HG02588 (cell line): ENCODE measurements around the gene CHCHD6.
A peak's percentile ranks its signal among the peaks of the same experiment; 100 is the strongest.

Source experiments
- ATAC-seq: cut with Tn5 transposase; IDR thresholded peaks from one replicate; pipeline ENCODE4 v1.9.1; 2021; ENCODE audit warnings: mild to moderate bottlenecking, moderate library complexity; ENCODE audit not compliant: unreplicated experiment

Gene CHCHD6, protein sequence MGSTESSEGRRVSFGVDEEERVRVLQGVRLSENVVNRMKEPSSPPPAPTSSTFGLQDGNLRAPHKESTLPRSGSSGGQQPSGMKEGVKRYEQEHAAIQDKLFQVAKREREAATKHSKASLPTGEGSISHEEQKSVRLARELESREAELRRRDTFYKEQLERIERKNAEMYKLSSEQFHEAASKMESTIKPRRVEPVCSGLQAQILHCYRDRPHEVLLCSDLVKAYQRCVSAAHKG

DNA sequence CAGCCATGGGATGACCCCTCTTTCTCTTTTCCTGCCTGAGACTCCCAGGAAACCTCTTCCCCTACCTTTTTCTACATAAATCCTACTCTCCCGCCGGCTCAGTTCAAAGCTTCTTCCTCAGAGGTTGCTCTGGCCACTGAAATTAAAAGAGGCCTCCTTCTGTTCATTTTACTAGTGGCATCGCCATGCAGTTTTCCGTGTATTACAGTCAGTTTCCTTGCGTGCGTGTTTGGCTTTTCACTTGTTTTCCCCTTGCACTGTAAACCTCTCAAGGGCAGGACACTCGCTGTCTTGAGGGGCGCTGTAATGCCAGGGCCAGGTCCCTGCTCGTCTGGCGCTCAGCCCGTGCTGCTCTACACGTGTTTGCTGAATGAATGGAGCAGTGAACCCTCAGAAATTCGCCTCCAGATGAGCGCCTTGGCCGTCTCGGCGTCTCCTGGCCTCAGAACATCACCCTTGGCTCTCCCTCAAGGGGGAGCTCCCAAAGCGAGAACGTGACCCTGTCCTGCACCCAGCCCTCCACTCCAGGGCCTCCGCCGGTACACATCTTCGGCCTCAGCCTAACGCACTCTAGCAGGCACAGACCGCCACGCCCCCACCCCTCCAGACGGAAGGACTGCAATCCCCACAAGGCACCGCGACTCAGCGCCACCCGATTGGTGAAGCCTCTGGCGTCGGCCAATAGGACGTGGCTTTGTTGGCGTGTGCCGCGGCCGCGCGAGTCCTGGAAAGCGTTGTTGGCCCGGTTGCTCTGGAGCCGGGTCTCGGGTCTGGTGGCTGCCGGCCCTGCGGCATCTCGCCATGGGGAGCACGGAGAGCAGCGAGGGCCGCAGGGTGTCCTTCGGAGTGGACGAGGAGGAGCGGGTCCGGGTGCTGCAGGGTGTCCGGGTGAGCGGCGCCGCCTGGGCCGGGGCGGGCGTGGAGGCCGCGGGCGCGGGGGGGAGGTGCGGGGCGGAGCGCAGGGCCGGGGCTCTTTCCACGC is at the start of gene CHCHD6:
CHCHD6 (plus strand) TSS at position 729 of the 982 bp plus-strand sequence; CDS start at position 802, 73 bp downstream.
- ATAC-seq, result peak; percentile 98

DNA sequence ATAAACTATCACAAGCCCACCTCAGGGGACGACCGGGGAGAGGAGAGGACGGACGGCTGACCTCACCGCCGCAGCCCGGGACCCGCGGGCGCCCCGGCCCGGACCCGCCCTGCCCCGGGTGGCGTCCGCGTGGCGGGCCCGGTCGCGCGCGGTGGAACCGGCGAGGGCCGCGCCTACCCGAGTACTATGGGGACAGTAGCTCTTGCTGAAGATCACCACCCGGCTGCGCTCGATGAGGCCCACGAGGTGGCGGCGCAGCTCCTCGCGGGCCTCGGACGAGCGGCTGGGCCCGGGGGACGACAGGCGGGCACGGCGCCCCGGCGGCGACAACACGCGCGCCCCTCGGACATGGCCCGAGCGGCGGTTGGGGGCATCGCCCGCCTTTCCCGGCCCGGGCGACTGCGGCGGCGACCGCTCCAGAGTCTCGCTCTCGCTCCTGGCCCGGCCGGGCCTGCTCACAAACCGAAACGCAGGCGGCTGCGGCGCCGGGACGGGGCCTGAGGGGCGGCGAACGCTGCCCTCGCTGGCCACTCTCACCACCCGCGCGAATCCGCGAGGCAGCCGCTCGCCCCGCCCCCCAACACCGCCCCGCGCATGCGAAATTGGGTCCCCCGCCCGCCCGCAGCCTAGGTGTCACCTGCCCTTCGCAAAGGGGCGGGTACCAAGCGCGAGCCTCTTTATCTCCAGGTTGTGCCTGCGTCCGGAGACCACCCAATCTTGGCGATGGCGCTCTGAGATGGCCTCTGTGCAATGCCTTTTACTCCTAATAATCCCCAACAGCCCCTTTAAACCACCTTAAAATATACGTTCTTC is 49.3 kb upstream of the CHCHD6 start, which contains the start of gene TXNRD3:
TXNRD3 (minus strand) TSS at position 554 of the 813 bp plus-strand sequence.
- ATAC-seq, result no peak

DNA sequence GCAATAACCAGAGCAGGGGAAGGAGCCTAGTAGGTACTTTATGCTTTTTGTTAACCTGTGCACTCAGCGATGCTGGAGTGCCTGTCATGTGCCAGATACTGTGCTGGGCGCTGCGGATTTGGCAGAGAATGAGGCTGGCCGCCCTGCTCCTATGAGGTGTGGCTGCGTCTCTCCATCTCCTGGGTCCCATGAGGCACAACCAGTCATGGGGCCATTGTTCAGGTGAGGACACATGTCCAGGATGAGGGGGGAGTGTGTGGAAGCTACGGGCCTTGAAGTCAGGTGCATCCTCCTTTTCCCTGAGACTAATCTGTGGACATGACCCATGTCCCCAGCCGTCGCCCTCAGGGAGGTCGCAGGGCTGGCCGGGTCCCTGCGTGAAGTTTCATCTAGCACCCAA is 48.2 kb upstream of the CHCHD6 start:
- ATAC-seq, result no peak

DNA sequence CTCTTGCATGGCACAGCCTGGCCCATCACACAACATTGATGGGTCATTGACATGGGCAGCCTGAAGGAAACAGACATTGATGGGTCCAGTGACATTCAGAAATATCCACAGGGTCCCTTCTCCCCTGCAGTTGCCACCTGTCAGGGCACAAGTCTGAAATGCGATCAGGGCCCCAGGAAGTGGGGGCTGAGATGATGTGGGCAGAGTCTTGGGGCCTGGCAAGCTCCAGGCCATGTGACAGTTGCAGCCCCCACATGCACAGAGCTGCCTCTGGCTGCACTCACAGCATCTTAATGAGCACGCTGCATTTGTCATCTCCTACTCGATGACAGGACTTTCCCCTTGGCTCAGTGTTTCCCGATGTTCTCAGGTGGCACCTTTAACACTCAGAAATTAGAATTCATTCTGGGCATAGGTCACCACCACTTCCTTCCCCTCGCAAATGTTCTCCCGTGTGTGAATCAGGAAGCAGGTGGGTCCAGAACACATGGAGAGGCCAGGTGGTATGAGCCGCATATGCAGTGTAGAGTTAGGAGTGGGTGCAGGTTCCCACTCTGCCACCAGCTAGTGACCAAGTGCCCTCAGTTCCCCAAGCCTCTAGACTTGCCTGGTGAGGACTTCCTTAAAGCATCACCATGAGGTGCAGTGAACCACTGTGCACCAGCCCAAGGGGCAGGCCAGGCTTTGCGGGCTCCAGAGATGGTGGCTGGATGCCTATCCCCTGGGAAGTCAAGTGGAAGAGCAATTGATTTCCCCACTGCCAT is 47.5 kb upstream of the CHCHD6 start:
- ATAC-seq, result no peak

DNA sequence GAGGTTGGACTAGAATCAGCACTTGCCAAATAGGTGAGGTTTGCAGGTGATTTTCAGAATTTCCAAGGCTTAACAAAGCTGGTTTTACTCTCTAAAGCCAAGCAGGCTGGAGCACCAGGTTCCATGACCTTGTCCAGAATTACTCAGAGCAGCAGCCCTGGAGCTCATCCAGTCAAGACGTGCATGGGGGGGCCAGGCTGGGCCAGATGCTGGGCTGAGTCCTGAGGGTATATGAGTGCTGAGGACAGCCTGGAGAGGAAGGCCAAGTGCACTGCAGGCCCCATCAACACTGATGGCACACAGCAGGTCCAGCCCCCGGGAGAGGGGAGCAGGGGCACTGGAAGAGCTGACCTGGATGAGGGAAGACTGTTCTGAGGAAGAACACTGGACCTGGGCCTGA is 46.1 kb upstream of the CHCHD6 start:
- no peak for ATAC-seq

DNA sequence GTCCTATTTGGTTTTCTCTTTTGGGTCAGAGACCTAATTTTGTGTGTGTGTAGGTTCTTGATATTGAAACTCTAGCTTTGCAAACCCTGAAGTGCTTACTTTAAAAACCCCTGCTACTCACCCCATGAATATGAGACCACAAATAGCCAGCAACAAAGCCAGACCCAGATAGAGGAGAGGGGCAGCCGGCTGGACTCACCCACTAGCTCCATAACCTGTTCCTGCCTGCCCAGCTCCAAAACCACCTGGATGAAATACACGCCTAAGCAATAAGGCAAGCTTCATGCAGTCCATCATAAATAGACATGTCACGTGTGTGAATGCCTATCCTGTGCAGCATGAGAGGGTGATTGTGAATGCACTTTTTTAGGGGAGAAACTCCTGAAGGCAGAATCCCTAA is 45.5 kb upstream of the CHCHD6 start:
- ATAC-seq, result no peak

DNA sequence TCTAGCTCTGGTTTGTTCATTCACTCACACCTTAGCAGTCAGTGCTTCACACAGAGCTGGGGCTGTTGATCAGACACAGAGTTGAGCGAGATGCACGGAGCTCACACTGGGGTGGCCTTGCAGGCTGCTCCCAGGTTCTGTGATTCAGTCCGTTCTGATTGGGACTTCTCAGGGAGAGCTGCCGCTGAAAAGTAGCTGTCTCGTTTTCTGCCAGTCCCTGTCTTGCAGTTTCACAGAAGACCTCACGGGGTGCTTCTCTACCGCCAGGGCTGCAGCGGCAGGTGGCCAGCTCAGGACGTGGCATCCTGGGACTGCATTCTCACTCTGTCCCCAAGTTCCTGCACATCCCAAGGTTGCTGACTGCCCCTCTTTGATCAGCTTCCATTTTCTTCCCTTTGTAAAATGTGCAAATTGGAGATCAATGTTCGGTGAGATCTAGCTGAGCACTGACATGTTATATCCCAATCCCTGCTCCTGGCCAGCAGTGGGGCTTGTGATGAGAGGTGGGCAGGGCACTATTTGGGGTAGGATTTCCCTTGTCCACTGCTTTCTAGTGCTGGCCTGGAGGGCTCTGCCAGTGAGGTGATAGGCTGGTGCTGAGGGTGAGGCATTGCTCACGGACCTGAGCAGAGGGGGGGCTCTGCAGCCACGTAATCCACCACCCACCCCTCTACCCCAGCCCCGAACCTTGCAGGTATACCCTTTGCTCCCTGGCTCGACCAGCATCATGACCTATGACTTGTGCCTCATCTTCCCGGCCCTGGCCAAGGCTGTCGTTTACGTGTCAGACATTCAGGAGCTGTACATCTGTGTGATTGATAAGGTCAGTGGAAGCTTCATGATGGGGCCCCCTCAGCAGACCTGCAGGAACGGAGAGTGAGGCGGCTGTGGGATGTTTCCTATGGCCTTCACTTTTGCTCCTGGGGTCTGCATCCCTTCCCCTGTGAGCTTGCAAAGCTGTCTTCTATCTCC is 43.8 kb upstream of the CHCHD6 start:
- no peak for ATAC-seq

DNA sequence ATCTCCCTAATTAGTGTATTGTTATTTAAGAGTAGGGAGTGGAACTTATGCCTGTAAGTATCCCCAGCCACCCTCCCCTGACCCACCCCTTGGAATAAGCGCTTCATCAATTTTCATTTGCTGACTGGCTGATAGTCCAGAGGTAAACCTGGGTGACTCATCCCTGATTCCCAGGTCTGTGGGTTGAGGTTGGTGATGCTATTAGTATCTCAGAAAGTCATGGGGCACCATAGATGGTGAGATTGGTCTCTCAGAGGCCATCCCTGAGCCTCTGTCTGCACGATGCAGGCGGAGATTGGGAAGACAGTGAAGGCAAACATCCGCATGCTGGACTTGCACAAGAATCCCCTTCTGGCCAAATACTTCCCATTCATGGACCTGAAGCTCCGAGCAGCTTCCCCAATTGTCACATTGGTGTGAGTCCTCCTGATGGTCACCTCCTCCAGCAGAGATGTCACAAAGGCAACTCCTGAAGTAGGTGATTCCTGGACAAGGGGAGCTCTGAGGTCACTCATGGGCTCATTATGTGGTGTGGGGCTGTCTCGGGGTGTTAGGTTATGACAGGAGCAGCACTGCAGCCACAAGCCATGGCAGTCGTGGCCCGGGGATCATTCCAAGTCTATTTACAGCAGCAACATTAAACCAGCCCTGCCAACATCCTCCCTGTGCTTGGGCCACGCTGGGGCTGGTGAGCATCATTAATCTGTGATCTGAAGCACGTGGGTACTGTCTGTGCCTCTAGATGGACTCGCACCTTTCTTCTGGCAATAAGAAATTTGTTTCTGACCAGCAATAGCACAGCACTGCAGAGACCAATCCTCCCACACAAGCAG is 42.3 kb upstream of the CHCHD6 start:
- no peak for ATAC-seq

DNA sequence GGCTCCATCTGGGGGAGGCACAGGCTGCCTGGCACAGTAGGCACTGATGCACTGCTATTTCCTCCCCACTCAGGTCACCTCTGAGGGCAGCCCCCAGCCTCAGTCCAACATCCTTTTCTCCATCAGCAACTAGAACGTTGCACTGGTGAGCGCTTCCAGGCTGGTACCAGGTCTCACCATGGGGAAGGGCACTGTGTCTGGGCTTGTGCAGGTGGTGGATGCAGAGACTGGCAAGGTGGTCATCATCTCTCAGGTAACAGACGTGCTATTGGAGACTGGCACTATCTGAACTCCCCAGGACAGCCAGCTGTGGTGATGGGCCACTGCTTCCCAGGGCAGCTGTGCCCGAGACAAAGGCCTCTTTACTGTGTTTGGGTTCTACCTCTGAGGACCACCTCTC is 40.8 kb upstream of the CHCHD6 start:
- no peak for ATAC-seq

DNA sequence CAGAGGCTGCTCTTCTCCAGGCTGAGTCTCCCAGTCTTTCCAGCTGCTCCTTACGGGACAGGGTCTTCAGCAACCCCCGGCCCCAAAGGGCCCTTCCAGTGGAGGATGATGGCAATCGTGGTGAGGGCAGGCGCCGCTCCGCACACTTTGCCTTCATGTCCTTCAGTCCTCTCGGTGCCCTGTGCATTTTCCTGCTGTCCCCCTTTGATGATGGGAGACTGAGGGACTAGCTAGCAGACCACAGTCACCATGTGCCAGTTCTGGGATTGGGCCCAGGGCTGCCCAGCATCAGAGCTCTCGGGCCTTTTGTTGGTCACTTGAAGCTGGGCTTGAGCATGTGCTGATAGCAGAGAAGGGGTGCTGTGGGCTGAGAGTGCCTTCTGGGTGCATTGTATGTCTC is 40.3 kb upstream of the CHCHD6 start:
- ATAC-seq, result no peak

DNA sequence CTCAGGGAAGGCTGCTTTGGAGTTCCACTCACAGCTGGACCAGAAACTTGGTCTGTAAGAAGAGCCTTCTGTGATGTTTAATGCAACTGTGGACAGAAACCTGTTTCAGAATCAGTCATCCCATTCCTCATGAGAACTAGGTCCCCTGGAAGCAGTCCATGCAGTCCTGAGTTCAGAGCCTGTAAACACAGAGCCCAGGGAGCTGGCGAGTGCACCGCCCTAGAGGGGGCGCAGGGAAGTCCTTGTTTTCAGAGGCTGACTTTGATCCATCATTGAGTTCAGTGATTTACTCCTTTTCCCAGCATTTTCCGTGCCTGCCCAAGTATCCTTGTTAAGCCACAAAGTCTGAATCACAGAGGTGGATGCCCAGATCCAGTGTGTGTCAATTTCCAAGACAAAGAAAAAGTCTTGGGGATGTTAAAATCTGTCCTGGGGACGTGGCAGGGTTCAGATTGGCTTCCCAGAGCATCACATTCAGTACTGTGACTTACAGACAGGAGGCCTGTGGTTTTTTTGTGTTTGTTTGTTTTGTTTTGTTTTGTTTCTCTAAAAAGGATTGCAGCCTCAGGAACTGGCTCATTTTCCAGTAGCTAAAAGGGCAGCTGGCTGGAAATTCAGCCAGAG is 39.3 kb upstream of the CHCHD6 start:
- no peak for ATAC-seq

DNA sequence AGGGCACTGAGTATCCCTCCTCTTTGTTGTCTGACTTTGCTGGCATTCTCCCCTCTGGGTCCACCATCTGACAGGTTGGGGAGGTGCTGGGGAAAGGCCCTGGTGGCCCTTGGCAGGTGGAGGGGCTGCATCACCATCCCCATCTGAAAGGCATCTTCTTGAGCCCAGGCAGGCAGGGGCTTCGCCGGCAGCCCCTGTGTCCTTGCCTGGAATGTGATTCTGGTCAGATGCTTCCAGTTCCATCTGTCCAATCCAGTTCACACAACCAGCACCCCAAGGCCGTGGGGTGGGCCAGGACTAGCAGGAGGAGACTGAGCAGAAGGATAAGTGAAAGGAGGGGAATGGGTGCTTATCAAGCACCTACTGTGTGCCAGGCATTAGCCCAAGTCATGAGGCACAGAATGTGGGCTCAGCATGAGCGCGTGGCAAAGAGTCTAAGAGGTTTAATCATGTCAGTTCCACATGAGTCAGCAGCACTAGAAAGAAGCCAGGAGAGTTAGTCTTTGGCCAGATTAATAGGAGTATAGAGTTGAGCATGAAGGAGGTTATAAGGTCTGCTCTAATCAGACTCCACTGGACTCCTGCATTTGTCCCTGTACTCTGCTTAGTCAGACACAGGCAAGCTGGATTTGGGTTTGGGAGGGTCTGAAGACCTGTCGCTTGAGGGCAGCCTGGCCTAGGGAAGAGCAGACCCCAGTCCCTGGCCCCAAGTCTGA is 38.7 kb upstream of the CHCHD6 start:
- no peak for ATAC-seq

DNA sequence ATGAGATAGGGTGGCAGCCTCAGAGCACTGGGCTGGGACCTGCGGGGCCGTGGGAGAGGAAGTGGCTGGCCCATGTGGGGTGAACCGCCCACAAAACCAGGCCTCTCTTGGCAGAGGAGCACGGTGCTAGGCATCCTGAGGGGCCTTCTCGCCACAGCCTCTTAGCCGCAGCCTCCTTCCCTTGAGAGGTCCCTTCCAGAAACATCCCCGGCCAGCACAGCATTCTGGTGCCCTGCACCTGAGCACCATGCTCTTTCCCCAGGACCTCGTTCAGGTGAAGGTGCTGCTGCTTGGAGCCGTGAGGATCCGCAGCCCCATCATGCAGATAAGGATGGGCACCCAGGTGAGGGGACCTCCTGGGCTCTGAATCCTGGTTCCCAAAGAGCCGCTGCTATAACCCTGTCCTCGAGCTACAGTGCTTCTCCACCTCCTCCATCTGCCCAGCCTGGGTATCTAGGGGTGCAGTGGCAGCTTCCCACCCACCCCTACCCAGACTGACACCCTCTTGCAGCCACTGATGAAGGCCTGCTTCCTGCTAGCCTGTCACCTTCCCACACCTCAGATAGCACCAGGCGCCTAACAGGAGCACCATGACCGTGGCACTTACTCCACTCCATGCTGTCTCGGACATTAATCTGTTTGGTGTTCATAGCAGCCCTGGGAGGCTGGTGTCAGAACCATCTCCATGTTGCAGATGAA is 37.9 kb upstream of the CHCHD6 start:
- no peak for ATAC-seq

DNA sequence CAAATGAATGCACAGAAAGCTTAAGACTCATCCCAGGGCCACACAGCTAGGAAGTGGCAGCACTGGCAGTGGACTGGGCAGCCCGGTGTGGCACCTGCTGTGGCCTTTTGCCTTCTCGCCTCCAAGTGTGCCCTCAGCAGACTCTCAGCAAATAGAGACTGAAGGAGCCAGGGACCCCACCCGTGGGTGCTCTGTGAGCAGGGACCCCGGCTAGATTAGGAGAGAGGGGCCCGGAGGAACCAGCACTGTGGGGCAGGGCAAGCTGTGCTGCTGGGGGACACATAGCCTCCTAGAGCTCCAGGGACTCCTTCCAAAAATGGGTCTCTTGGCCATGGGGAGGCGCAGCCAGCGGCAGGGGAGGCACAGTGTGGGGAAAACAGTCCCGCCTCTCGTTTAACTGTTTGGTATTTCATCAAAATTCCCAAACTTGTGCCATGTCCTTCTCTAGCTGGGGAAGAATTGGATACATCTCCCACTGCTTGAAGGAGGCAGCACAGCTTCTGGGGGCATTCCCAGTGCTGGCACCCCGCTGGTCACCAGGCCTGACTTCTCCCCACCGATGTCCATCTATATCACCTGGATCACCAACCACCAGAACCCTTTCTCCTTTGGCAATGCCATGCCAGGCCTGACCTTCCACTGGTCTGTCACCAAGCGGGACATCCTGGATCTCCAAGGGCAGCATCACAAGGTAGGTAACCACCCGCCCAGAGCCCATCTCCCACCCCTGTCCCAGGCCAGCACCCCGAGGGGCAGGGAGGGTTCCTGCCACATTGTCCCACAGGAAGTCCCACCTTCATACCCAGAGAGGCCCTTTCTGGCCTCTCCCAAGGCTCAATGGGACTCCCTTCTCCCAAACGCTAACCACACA is 37.1 kb upstream of the CHCHD6 start:
- no peak for ATAC-seq

DNA sequence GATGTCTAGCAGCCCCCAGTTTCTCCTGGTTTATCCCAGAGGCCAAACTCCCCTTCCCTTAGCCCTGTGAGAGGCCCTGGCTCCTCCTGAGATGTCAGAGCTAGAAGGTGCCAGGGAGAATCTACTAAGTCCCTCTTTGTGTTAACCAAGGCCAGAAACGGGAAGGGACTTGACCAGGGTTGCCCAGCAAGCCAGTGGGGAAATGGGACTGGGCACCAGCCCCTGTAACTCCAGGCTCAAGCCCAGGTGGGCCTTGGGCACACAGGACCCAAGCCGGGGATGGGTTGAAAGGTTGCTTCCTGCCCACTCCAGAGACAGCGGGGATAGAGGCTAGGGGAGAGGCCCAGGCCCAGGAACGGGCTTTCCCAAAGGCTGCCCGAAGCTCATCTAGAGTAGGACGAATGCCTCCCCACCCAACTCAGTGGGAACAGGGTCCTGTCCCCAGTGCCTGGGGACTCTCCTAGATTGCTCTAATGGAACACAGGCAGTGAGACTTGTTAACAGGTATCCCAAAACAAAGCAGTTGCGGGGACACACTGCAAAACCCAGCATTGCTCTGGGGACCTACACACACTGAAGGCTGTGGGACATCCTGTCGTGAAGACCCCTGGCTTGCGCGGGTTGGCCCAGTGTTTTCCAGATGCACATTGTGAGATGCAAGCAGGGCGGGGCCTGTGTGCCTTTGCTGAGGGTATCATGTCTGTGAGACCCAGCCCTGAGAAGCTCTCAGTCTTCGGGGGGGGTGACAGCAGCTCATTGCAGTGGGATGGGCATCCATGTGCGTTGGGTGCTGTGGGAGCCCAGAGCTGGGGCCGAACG is 36.2 kb upstream of the CHCHD6 start:
- ATAC-seq, result no peak
